HepG2 (cell line): Measurements from ENCODE around the gene PYGL. TPM values are rescaled to one million over a fixed set of nuclear protein-coding genes. Genes with fewer than 3 reads are reported as not detected.

Source experiments
- ATF2 ChIP-seq: sonication (generic); formaldehyde crosslinking; IDR thresholded peaks from 2 replicates; pipeline ENCODE4 v1.4.0; 2020; ENCODE audit warnings: missing genetic modification reagents
- ATF7 ChIP-seq, 2 experiments: fragments of 450-650 bp in 1 of 2; sonication (generic) in 1 of 2; formaldehyde crosslinking in 1 of 2; IDR thresholded peaks; 2 replicates each; pipeline versions ENCODE4 v1.4.0 to v1.6.1; 2016 to 2020; ENCODE audit warnings: antibody characterized with exemption in 1 of 2, mild to moderate bottlenecking in 1 of 2, missing genetic modification reagents in 1 of 2
- ELF3 ChIP-seq: IDR thresholded peaks from 2 replicates; pipeline ENCODE4 v1.6.1; 2016; ENCODE audit warnings: missing genetic modification reagents, missing compliant biosample characterization
- FOSL2 ChIP-seq: sonication (generic); formaldehyde crosslinking; IDR thresholded peaks from 2 replicates; pipeline ENCODE4 v1.4.0; 2020; ENCODE audit warnings: missing genetic modification reagents
- HNF4A ChIP-seq: sonication (generic); formaldehyde crosslinking; IDR thresholded peaks from 2 replicates; pipeline ENCODE4 v1.4.0; 2020; ENCODE audit warnings: missing genetic modification reagents
- HNF4G ChIP-seq, 2 experiments: sonication (generic) in 1 of 2; formaldehyde crosslinking in 1 of 2; IDR thresholded peaks; 2 replicates each; pipeline versions ENCODE4 v1.4.0 to v1.6.1; 2011 to 2020; ENCODE audit warnings: borderline replicate concordance in 2 of 2, low read depth in 2 of 2, mild to moderate bottlenecking in 2 of 2, low read length in 1 of 2, missing genetic modification reagents in 1 of 2, moderate library complexity in 1 of 2
- HOXA3 ChIP-seq: sonication (generic); formaldehyde crosslinking; IDR thresholded peaks from 2 replicates; pipeline ENCODE4 v1.5.0; 2020; ENCODE audit warnings: missing genetic modification reagents
- KDM6A ChIP-seq: IDR thresholded peaks from 2 replicates; pipeline ENCODE4 v1.6.1; 2016; ENCODE audit warnings: low read depth
- MBD4 ChIP-seq: IDR thresholded peaks from 2 replicates; pipeline ENCODE4 v1.6.1; 2012; ENCODE audit warnings: low read length, inconsistent platforms, borderline replicate concordance
- MYC ChIP-seq: sonication (generic); formaldehyde crosslinking; IDR thresholded peaks from 2 replicates; pipeline ENCODE4 v1.9.0; 2021; ENCODE audit warnings: missing genetic modification reagents, borderline replicate concordance
- NCOA5 ChIP-seq: sonication (generic); formaldehyde crosslinking; IDR thresholded peaks from 2 replicates; pipeline ENCODE4 v1.4.0; 2020; ENCODE audit warnings: missing genetic modification reagents
- NCOR1 ChIP-seq: fragments of 200-600 bp; sonication (generic); IDR thresholded peaks from 2 replicates; pipeline ENCODE4 v1.7.0; 2017; ENCODE audit warnings: antibody characterized with exemption, low read length, borderline replicate concordance
- NR3C1 ChIP-seq: sonication (generic); formaldehyde crosslinking; IDR thresholded peaks from 2 replicates; pipeline ENCODE4 v1.4.0; 2020; ENCODE audit warnings: missing genetic modification reagents
- PRDM4 ChIP-seq: sonication (generic); formaldehyde crosslinking; IDR thresholded peaks from 2 replicates; pipeline ENCODE4 v1.9.0; 2021; ENCODE audit warnings: missing genetic modification reagents, borderline replicate concordance
- RXRA ChIP-seq: sonication (generic); formaldehyde crosslinking; IDR thresholded peaks from 2 replicates; pipeline ENCODE4 v1.5.1; 2020; ENCODE audit warnings: missing genetic modification reagents
- SSRP1 ChIP-seq: IDR thresholded peaks from 2 replicates; pipeline ENCODE4 v1.6.1; 2016; ENCODE audit warnings: control low read depth
- THRA ChIP-seq: sonication (generic); formaldehyde crosslinking; IDR thresholded peaks from 2 replicates; pipeline ENCODE4 v1.4.0; 2020; ENCODE audit warnings: missing genetic modification reagents, borderline replicate concordance
- ZFP41 ChIP-seq: sonication (generic); formaldehyde crosslinking; IDR thresholded peaks from 2 replicates; pipeline ENCODE4 v1.4.0; 2020; ENCODE audit warnings: mild to moderate bottlenecking, missing genetic modification reagents, borderline replicate concordance
- ZFY ChIP-seq: sonication (generic); formaldehyde crosslinking; IDR thresholded peaks from 2 replicates; pipeline ENCODE4 v1.4.0; 2020; ENCODE audit warnings: missing genetic modification reagents
- ZNF574 ChIP-seq: sonication (generic); formaldehyde crosslinking; IDR thresholded peaks from 2 replicates; pipeline ENCODE4 v1.4.0; 2020; ENCODE audit warnings: missing genetic modification reagents
- ZNF768 ChIP-seq: sonication (generic); formaldehyde crosslinking; IDR thresholded peaks from 2 replicates; pipeline ENCODE4 v1.4.0; 2020; ENCODE audit warnings: missing genetic modification reagents
- ZNF781 ChIP-seq: sonication (generic); formaldehyde crosslinking; IDR thresholded peaks from 2 replicates; pipeline ENCODE4 v1.5.1; 2020; ENCODE audit warnings: borderline replicate concordance, mild to moderate bottlenecking, missing genetic modification reagents; ENCODE audit errors: not compliant biosample characterization
- ZSCAN29 ChIP-seq: sonication (generic); formaldehyde crosslinking; conservative IDR thresholded peaks from 2 replicates; pipeline ENCODE4 v1.4.0; 2020; ENCODE audit warnings: mild to moderate bottlenecking, missing genetic modification reagents
- polyA plus RNA-seq, 8 experiments: library from polyadenylated mRNA; depleted of rRNA in 3 of 8; stranded (reverse) in 7 of 8; unstranded in 1 of 8; fragments of >200 nt; fragmentation: Illumina TruSeq in 4 of 8; extraction: Trizol in 4 of 8; gene quantifications; 2 replicates each; pipeline versions ENCODE4 v1.2.1 to v1.2.3, GENCODE V29; 2011 to 2016; ENCODE audit warnings: low read depth in 4 of 8, missing spikeins in 1 of 8, mixed read lengths in 1 of 8; ENCODE audit not compliant: insufficient read depth in 1 of 8
- total RNA-seq, 5 experiments: library from RNA; depleted of rRNA; stranded (reverse); fragments of >200 nt; fragmentation: Illumina TruSeq; extraction: Trizol; gene quantifications; 2 replicates each; pipeline ENCODE4 v1.2.3, GENCODE V29; 2016; ENCODE audit warnings: low read depth in 1 of 5

Gene PYGL
- total and polyA plus RNA-seq, 2 of the 13 experiments (the other 11 are each of a cell fraction or from before 2014, with no cell fraction given): 98.4 to 110 TPM

GRCh38 chr14:50892255-50892654 lies 52.0 kb downstream of the PYGL start (continued):
- 0 out of 2 replicates have a peak, but pooled peaks have one; percentile 24 for TF ChIP-seq ZNF574
- no peak for TF ChIP-seq ATF7 (IDR thresholded peaks at IDR 0.05)
- TF ChIP-seq ATF7 (CRISPR knock-in tag; IDR thresholded peaks at IDR 0.05): no peak
- TF ChIP-seq ZSCAN29: no peak
- peak; percentile 40; the same call in 1 of the 2 replicates for TF ChIP-seq ATF2 (CRISPR knock-in tag)
- no peak for TF ChIP-seq ZFP41
- no peak for TF ChIP-seq ZNF781 (CRISPR knock-in tag)
- no peak for TF ChIP-seq NCOA5
- TF ChIP-seq PRDM4 (CRISPR knock-in tag): no peak
- no peak for TF ChIP-seq NR3C1 (CRISPR knock-in tag)
- no peak for TF ChIP-seq MBD4
- peak; percentile 39; the same call in 1 of the 2 replicates for TF ChIP-seq ZFY (CRISPR knock-in tag)
- TF ChIP-seq FOSL2 (CRISPR knock-in tag): peak; percentile 44; the same call in 1 of the 2 replicates
- TF ChIP-seq HOXA3 (CRISPR knock-in tag): peak; percentile 27; the same call in 1 of the 2 replicates
- TF ChIP-seq NCOR1: no peak; the same call in 1 of the 2 replicates
- TF ChIP-seq SSRP1: no peak
- TF ChIP-seq HNF4G (IDR thresholded peaks at IDR 0.05; ENCODE audit: borderline replicate concordance, low read depth, low read length): peak; percentile 71
- no peak for TF ChIP-seq HNF4G (CRISPR knock-in tag; IDR thresholded peaks at IDR 0.05; ENCODE audit: borderline replicate concordance, low read depth)
- TF ChIP-seq MYC (CRISPR knock-in tag): no peak
- TF ChIP-seq RXRA (CRISPR knock-in tag): peak; percentile 78; the same call in 1 of the 2 replicates
- peak; percentile 87; the same call in 1 of the 2 replicates for TF ChIP-seq THRA (CRISPR knock-in tag)
- peak; percentile 57 for TF ChIP-seq ELF3
- no peak for TF ChIP-seq ZNF768 (CRISPR knock-in tag)
- TF ChIP-seq HNF4A (CRISPR knock-in tag): peak; percentile 76
- no peak for TF ChIP-seq KDM6A
